Measurements from ENCODE around the gene EFNA5. TPM values are rescaled to one million over a fixed set of nuclear protein-coding genes. Genes with fewer than 3 reads are reported as not detected.
"Not testable (repeated sequence)": the region's sequence is repeated elsewhere in the genome, so short reads cannot be mapped to it uniquely, and the experiment has no call there.

The EFNA5 gene
- total and polyA plus RNA-seq, 2 experiments from 2014 or later = 8.5 to 18.8 TPM

DNA sequence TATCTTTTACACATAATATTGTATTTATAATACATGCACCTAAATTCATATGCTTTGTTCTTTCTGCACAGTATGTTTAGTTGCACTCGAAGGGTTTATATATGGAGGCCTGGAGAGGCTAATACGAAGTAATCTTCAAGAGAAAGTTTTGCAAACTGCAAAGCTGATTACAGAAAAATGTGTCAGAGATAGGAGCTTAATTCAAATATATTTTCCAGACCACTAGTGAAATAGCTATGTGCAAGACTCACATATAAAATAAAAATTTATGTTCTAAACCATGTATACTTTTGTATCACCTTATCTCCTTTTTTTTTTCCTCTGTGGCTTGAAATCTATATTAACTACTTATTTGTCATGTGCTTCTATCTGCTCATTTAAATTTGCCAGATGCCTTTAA lies 313.8 kb downstream of the EFNA5 start:
- H3K4me3 ChIP-seq = no peak overlapping the region
- H2AFZ ChIP-seq = no peak overlapping the region
- no peak overlapping the region for H3K4me2 ChIP-seq
- no peak overlapping the region for H3K27ac ChIP-seq
- no peaks in the 10 kb centered on the region for H3K9me3 ChIP-seq (ENCODE audit: low read depth)
- DNase-seq (ENCODE audit: low spot score) = no peak
- H3K79me2 ChIP-seq = no peaks in the 10 kb centered on the region
- H3K4me1 ChIP-seq (ENCODE audit: insufficient read depth) = no peaks in the 10 kb centered on the region
- no peaks in the 10 kb centered on the region for H3K36me3 ChIP-seq (replicated peaks; ENCODE audit: insufficient read depth, low read depth)
- 63% methylated on average over 2 of the region's 2 CpGs for WGBS (ENCODE audit: low lambda C conversion rate, missing lambda C conversion rate)
- H3K9me2 ChIP-seq (replicated peaks; ENCODE audit: insufficient read depth) = no peaks in the 10 kb centered on the region
- H4K20me1 ChIP-seq (ENCODE audit: insufficient read depth, poor library complexity, severe bottlenecking) = no peaks in the 10 kb centered on the region
- TF ChIP-seq EZH2 (IDR thresholded peaks at IDR 0.05; ENCODE audit: borderline replicate concordance) (no peak), EZH2phosphoT487 (IDR thresholded peaks at IDR 0.05; ENCODE audit: low read depth, severe bottlenecking, unreplicated experiment) (no peak)
- TF ChIP-seq, protein P1, sequence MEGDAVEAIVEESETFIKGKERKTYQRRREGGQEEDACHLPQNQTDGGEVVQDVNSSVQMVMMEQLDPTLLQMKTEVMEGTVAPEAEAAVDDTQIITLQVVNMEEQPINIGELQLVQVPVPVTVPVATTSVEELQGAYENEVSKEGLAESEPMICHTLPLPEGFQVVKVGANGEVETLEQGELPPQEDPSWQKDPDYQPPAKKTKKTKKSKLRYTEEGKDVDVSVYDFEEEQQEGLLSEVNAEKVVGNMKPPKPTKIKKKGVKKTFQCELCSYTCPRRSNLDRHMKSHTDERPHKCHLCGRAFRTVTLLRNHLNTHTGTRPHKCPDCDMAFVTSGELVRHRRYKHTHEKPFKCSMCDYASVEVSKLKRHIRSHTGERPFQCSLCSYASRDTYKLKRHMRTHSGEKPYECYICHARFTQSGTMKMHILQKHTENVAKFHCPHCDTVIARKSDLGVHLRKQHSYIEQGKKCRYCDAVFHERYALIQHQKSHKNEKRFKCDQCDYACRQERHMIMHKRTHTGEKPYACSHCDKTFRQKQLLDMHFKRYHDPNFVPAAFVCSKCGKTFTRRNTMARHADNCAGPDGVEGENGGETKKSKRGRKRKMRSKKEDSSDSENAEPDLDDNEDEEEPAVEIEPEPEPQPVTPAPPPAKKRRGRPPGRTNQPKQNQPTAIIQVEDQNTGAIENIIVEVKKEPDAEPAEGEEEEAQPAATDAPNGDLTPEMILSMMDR (IDR thresholded peaks at IDR 0.05; ENCODE audit: poor library complexity) = no peak
- no peaks in the 10 kb centered on the region for H3K27me3 ChIP-seq

- Histone ChIP-seq H3K27ac (no peak overlapping the region), H2AFZ (no peak overlapping the region), H3K36me3 (replicated peaks; ENCODE audit: insufficient read depth, low read depth) (no peaks in the 10 kb centered on the region), H3K9me3 (ENCODE audit: low read depth) (no peaks in the 10 kb centered on the region), H3K79me2 (no peaks in the 10 kb centered on the region), H3K4me2 (no peak overlapping the region), H3K4me1 (ENCODE audit: insufficient read depth) (no peaks in the 10 kb centered on the region), H3K27me3 (no peaks in the 10 kb centered on the region), H3K9me2 (replicated peaks; ENCODE audit: insufficient read depth) (no peaks in the 10 kb centered on the region), H3K4me3 (no peak overlapping the region), H4K20me1 (ENCODE audit: insufficient read depth, poor library complexity, severe bottlenecking) (no peaks in the 10 kb centered on the region)
- WGBS (ENCODE audit: low lambda C conversion rate, missing lambda C conversion rate) = 88% methylated on average over 2 of the region's 2 CpGs
- DNase-seq (ENCODE audit: low spot score) = no peak
- TF ChIP-seq, protein P1 (IDR thresholded peaks at IDR 0.05; ENCODE audit: poor library complexity) = no peak
Observed at GRCh38 chr5:107352576-107352975, 318.2 kb downstream of the EFNA5 start.

DNA sequence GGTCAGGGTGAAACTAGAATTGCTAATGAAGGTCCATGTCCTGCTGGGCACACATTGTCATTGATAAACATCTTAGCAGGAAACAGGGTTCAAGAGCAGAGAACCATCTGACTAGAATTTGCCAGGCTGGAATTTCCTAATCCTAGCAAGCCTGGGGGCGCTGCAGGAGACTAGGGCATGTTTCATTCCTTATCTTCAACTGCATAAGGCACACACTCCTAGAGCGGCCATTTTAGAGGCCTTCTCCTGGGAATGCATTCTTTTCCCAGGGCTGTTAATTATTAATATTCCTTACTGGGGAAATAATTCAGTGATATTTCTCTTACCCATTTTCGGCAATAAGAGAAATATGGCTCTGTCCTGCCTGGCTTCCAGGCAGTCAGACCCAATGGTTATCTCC lies 324.2 kb downstream of the EFNA5 start:
- not testable (repeated sequence) for H4K20me1 ChIP-seq (ENCODE audit: insufficient read depth, poor library complexity, severe bottlenecking); H3K9me3 ChIP-seq (ENCODE audit: low read depth); H3K4me1 ChIP-seq (ENCODE audit: insufficient read depth); H3K27me3 ChIP-seq; H3K79me2 ChIP-seq; DNase-seq (ENCODE audit: low spot score); H2AFZ ChIP-seq; H3K4me3 ChIP-seq; H3K9me2 ChIP-seq (replicated peaks; ENCODE audit: insufficient read depth); H3K27ac ChIP-seq; H3K4me2 ChIP-seq; H3K36me3 ChIP-seq (replicated peaks; ENCODE audit: insufficient read depth, low read depth)
- 87% methylated on average over 3 of the region's 3 CpGs for WGBS (ENCODE audit: low lambda C conversion rate, missing lambda C conversion rate)

GRCh38 chr5:107342371-107342770 lies 328.4 kb downstream of the EFNA5 start:
- no peak overlapping the region for H3K27ac ChIP-seq
- no peak for TF ChIP-seq EZH2phosphoT487 (IDR thresholded peaks at IDR 0.05; ENCODE audit: low read depth, severe bottlenecking, unreplicated experiment)
- TF ChIP-seq, protein P1 (IDR thresholded peaks at IDR 0.05; ENCODE audit: poor library complexity) = no peak
- no peak for TF ChIP-seq EZH2 (IDR thresholded peaks at IDR 0.05; ENCODE audit: borderline replicate concordance)
- H3K36me3 ChIP-seq (replicated peaks; ENCODE audit: insufficient read depth, low read depth) = no peaks in the 10 kb centered on the region
- H3K4me1 ChIP-seq (ENCODE audit: insufficient read depth) = no peaks in the 10 kb centered on the region
- H3K27me3 ChIP-seq = no peaks in the 10 kb centered on the region
- peaks cover 7% of the 10 kb centered on the region for H3K9me3 ChIP-seq (ENCODE audit: low read depth)
- WGBS (ENCODE audit: low lambda C conversion rate, missing lambda C conversion rate) = 54% methylated on average over 4 of the region's 4 CpGs
- no peak for DNase-seq (ENCODE audit: low spot score)
- no peaks in the 10 kb centered on the region for H3K9me2 ChIP-seq (replicated peaks; ENCODE audit: insufficient read depth)
- no peak overlapping the region for H3K4me3 ChIP-seq
- no peaks in the 10 kb centered on the region for H3K79me2 ChIP-seq
- H4K20me1 ChIP-seq (ENCODE audit: insufficient read depth, poor library complexity, severe bottlenecking) = no peaks in the 10 kb centered on the region
- H3K4me2 ChIP-seq = no peak overlapping the region
- H2AFZ ChIP-seq = no peak overlapping the region
